Measurements from ENCODE around the gene PHYHIPL. TPM values are rescaled to one million over a fixed set of nuclear protein-coding genes. Genes with fewer than 3 reads are reported as not detected.

Gene PHYHIPL
- total RNA-seq, 1 experiment from 2014 or later, result not detected

DNA sequence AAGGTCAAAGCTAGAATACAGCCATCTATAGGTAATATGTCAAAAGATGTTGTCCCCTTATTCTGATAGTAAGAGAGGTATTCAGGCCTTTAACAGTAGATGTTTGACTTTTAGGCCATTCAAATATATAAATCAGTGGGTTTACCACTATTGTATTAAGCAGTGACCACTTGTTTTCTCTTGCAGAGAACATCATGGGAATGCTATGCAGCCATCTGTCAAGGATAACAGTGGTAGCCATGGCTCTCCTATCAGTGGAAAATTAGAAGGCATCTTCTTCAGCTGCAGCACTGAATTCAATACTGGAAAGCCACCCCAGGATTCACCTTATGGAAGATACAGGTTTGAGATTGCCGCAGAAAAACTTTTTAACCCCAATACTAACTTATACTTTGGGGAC lies 68.4 kb downstream of the PHYHIPL start:
- DNase-seq (no peak), ATAC-seq (no peak)
- Histone ChIP-seq H3K27me3 (ENCODE audit: low read length) (peaks cover 34% of the 10 kb centered on the region), H3K4me1 (ENCODE audit: insufficient read depth, low read length) (no peaks in the 10 kb centered on the region), H3K9ac (ENCODE audit: low read length) (no peak overlapping the region), H3K9me2 (replicated peaks; ENCODE audit: low read length) (no peaks in the 10 kb centered on the region), H3K36me3 (ENCODE audit: low read depth, low read length) (no peaks in the 10 kb centered on the region), H3K4me3 (ENCODE audit: low read length) (no peak overlapping the region), H3K79me2 (ENCODE audit: low read length) (no peaks in the 10 kb centered on the region), H4K20me1 (ENCODE audit: low read length) (no peaks in the 10 kb centered on the region), H3K27ac (ENCODE audit: low read length) (no peak overlapping the region), H3K9me3 (ENCODE audit: low read length) (no peaks in the 10 kb centered on the region), H3K4me2 (ENCODE audit: low read length) (no peak overlapping the region), H2AFZ (ENCODE audit: low read length) (no peak overlapping the region), H3F3A (ENCODE audit: low read length, unreplicated experiment) (no peaks in the 10 kb centered on the region)
- no TSS peak for BruUV-seq (replicated peaks)
- ChIA-PET POLR2A (ENCODE audit: unreplicated experiment) (no interaction called here), CTCF (no interaction called here)
- intact Hi-C loops (cut with micrococcal nuclease), result loop anchor here (5.0 to 10.0 kb wide), 3 partner anchors 117 to 800 kb away; partner anchors contain the start of gene FAM13C
- TF ChIP-seq EZH2phosphoT487 (IDR thresholded peaks at IDR 0.05; ENCODE audit: borderline replicate concordance, low read length), result no peak
- TF ChIP-seq, protein P1, sequence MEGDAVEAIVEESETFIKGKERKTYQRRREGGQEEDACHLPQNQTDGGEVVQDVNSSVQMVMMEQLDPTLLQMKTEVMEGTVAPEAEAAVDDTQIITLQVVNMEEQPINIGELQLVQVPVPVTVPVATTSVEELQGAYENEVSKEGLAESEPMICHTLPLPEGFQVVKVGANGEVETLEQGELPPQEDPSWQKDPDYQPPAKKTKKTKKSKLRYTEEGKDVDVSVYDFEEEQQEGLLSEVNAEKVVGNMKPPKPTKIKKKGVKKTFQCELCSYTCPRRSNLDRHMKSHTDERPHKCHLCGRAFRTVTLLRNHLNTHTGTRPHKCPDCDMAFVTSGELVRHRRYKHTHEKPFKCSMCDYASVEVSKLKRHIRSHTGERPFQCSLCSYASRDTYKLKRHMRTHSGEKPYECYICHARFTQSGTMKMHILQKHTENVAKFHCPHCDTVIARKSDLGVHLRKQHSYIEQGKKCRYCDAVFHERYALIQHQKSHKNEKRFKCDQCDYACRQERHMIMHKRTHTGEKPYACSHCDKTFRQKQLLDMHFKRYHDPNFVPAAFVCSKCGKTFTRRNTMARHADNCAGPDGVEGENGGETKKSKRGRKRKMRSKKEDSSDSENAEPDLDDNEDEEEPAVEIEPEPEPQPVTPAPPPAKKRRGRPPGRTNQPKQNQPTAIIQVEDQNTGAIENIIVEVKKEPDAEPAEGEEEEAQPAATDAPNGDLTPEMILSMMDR (conservative IDR thresholded peaks at IDR 0.05; ENCODE audit: low read depth, low read length), result no peak
- no peak for TF ChIP-seq EZH2 (IDR thresholded peaks at IDR 0.05; ENCODE audit: low read length, unreplicated experiment)

DNA sequence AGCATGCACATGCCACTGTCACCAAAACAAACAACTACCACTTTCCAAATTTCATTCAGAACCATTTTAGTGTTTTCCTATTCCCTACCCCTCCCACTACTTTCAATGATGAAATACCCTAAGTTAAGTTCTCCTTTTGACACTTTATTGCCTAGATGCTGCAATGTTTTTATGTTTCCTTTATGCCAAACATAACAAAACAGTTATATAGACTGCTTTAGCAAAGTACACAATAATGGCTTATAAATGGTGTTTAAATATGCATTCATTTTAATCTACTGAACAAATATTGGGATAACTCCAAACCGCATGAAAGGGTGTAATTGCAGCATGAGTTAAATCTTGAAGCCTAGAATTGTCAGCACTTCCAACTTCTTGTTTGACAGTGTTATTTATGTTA lies 69.2 kb downstream of the PHYHIPL start:
- Histone ChIP-seq H3K27me3 (ENCODE audit: low read length) (peaks cover 34% of the 10 kb centered on the region), H3K4me2 (ENCODE audit: low read length) (no peak overlapping the region), H3K27ac (ENCODE audit: low read length) (no peak overlapping the region), H3K9ac (ENCODE audit: low read length) (no peak overlapping the region), H4K20me1 (ENCODE audit: low read length) (no peaks in the 10 kb centered on the region), H3K79me2 (ENCODE audit: low read length) (no peaks in the 10 kb centered on the region), H2AFZ (ENCODE audit: low read length) (no peak overlapping the region), H3K36me3 (ENCODE audit: low read depth, low read length) (no peaks in the 10 kb centered on the region), H3K9me2 (replicated peaks; ENCODE audit: low read length) (no peaks in the 10 kb centered on the region), H3F3A (ENCODE audit: low read length, unreplicated experiment) (no peaks in the 10 kb centered on the region), H3K4me1 (ENCODE audit: insufficient read depth, low read length) (no peaks in the 10 kb centered on the region), H3K9me3 (ENCODE audit: low read length) (no peaks in the 10 kb centered on the region), H3K4me3 (ENCODE audit: low read length) (no peak overlapping the region)
- ChIA-PET CTCF (no interaction called here), POLR2A (ENCODE audit: unreplicated experiment) (no interaction called here)
- intact Hi-C loops (cut with micrococcal nuclease), result loop anchor here (10.0 kb wide), 1 partner anchor 799 kb away; no protein-coding TSS in a partner anchor
- TF ChIP-seq EZH2phosphoT487 (IDR thresholded peaks at IDR 0.05; ENCODE audit: borderline replicate concordance, low read length), result no peak
- TF ChIP-seq, protein P1 (conservative IDR thresholded peaks at IDR 0.05; ENCODE audit: low read depth, low read length), result no peak
- no peak for TF ChIP-seq EZH2 (IDR thresholded peaks at IDR 0.05; ENCODE audit: low read length, unreplicated experiment)
- no TSS peak for BruUV-seq (replicated peaks)
- DNase-seq (no peak), ATAC-seq (no peak; the same call in 1 of the 2 replicates)

DNA sequence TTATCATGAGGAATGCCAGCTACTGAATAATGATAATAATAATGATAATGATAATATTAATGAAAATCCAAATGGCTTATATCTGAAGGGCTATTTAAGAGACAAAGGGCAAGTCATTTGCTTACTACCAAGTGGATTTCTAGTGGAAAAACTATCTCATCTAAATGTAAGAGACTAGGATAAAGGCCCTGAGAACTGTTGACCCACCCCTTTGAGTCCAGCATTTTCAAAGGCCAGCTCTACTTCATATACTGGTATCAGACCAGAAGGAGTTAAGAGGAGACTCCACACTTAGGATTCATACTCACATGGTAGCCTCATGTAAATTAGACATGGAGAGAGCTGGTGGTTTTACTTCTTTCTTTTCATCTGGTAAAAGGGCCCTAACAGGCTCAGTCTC lies 76.0 kb downstream of the PHYHIPL start:
- H4K20me1 ChIP-seq (ENCODE audit: low read length), result no peaks in the 10 kb centered on the region
- no peaks in the 10 kb centered on the region for H3K79me2 ChIP-seq (ENCODE audit: low read length)
- no peak overlapping the region for H2AFZ ChIP-seq (ENCODE audit: low read length)
- H3K27me3 ChIP-seq (ENCODE audit: low read length), result peaks cover 55% of the 10 kb centered on the region
- TF ChIP-seq EZH2 (IDR thresholded peaks at IDR 0.05; ENCODE audit: low read length, unreplicated experiment) (no peak), EZH2phosphoT487 (IDR thresholded peaks at IDR 0.05; ENCODE audit: borderline replicate concordance, low read length) (no peak)
- TF ChIP-seq, protein P1 (conservative IDR thresholded peaks at IDR 0.05; ENCODE audit: low read depth, low read length), result no peak
- no TSS peak for BruUV-seq (replicated peaks)
- intact Hi-C loops (cut with micrococcal nuclease), result no loop called here
- ATAC-seq, result no peak
- no peak overlapping the region for H3K9ac ChIP-seq (ENCODE audit: low read length)
- no peaks in the 10 kb centered on the region for H3F3A ChIP-seq (ENCODE audit: low read length, unreplicated experiment)
- no peak for DNase-seq
- no peaks in the 10 kb centered on the region for H3K9me3 ChIP-seq (ENCODE audit: low read length)
- H3K9me2 ChIP-seq (replicated peaks; ENCODE audit: low read length), result no peaks in the 10 kb centered on the region
- no peaks in the 10 kb centered on the region for H3K36me3 ChIP-seq (ENCODE audit: low read depth, low read length)
- no peak overlapping the region for H3K4me3 ChIP-seq (ENCODE audit: low read length)
- no peak overlapping the region for H3K4me2 ChIP-seq (ENCODE audit: low read length)
- no peak overlapping the region for H3K27ac ChIP-seq (ENCODE audit: low read length)
- POLR2A ChIA-PET (ENCODE audit: unreplicated experiment), result no interaction called here
- H3K4me1 ChIP-seq (ENCODE audit: insufficient read depth, low read length), result no peaks in the 10 kb centered on the region
- CTCF ChIA-PET, result no interaction called here

All from PC-3 (cell line).